Uterus (tissue), 2 donors: Measurements from ENCODE around the gene CEBPG.

ENCODE experiments used
- CTCF ChIP-seq, 4 experiments: fragments of 200-600 bp in 2 of 4; fragments of 450-650 bp in 2 of 4; sonication (generic) in 2 of 4; IDR thresholded peaks; one replicate each; pipeline ENCODE4 v1.5.1; 2016 to 2019; ENCODE audit warnings: antibody characterized with exemption in 4 of 4, mild to moderate bottlenecking in 2 of 4, moderate library complexity in 1 of 4
- POLR2A ChIP-seq, 2 donors: fragments of 450-650 bp; IDR thresholded peaks; one replicate each; pipeline ENCODE4 v1.6.1; 2016; ENCODE audit warnings: antibody characterized with exemption in 2 of 2, mild to moderate bottlenecking in 1 of 2, moderate library complexity in 1 of 2

GRCh38 chr19:33343301-33343700 is 30.2 kb upstream of the CEBPG start:
- TF ChIP-seq CTCF (IDR thresholded peaks at IDR 0.05) = no peak
- TF ChIP-seq POLR2A (IDR thresholded peaks at IDR 0.05) = no peak
